HEK293 (cell line): ENCODE results near the gene GIMAP6.
"Not testable (repeated sequence)": the region's sequence is repeated elsewhere in the genome, so short reads cannot be mapped to it uniquely, and the experiment has no call there.

Source experiments
- CTCF ChIP-seq: fragments of 450-650 bp; formaldehyde crosslinking; IDR thresholded peaks from 2 replicates; pipeline ENCODE4 v1.5.1; 2016; ENCODE audit warnings: missing biosample characterization, missing genetic modification characterization
- KLF8 ChIP-seq: fragments of 450-650 bp; formaldehyde crosslinking; IDR thresholded peaks from 2 replicates; pipeline ENCODE4 v1.5.1; 2016; ENCODE audit warnings: missing biosample characterization, missing genetic modification characterization
- REST ChIP-seq: fragments of 450-650 bp; formaldehyde crosslinking; IDR thresholded peaks from 2 replicates; pipeline ENCODE4 v1.5.1; 2016; ENCODE audit warnings: missing biosample characterization, missing genetic modification characterization
- TRIM28 ChIP-seq: IDR thresholded peaks from 2 replicates; pipeline ENCODE4 v1.6.1; 2011; ENCODE audit warnings: low read length, control low read depth, borderline replicate concordance
- YY1 ChIP-seq: fragments of 450-650 bp; formaldehyde crosslinking; IDR thresholded peaks from 2 replicates; pipeline ENCODE4 v1.5.1; 2018; ENCODE audit warnings: missing biosample characterization, missing genetic modification characterization
- ZBTB10 ChIP-seq: fragments of 450-650 bp; formaldehyde crosslinking; IDR thresholded peaks from 2 replicates; pipeline ENCODE4 v1.5.1; 2016; ENCODE audit warnings: missing biosample characterization, missing genetic modification characterization
- ZBTB26 ChIP-seq: fragments of 450-650 bp; formaldehyde crosslinking; optimal IDR thresholded peaks from 2 replicates; pipeline ENCODE3; 2016; ENCODE audit warnings: missing biosample characterization, mild to moderate bottlenecking, missing genetic modification characterization
- ZNF114 ChIP-seq: fragments of 450-650 bp; formaldehyde crosslinking; IDR thresholded peaks from 2 replicates; pipeline ENCODE4 v1.5.0; 2017; ENCODE audit warnings: missing biosample characterization, missing genetic modification characterization
- ZNF398 ChIP-seq: fragments of 450-650 bp; formaldehyde crosslinking; IDR thresholded peaks from 2 replicates; pipeline ENCODE4 v1.5.1; 2017; ENCODE audit warnings: missing biosample characterization, missing genetic modification characterization
- ZNF585B ChIP-seq: fragments of 450-650 bp; formaldehyde crosslinking; IDR thresholded peaks from 2 replicates; pipeline ENCODE4 v1.5.1; 2016; ENCODE audit warnings: missing biosample characterization, missing genetic modification characterization
- ZNF639 ChIP-seq: fragments of 450-650 bp; formaldehyde crosslinking; IDR thresholded peaks from 2 replicates; pipeline ENCODE4 v1.5.1; 2016; ENCODE audit warnings: missing biosample characterization, missing genetic modification characterization

- not testable (repeated sequence) for TF ChIP-seq YY1 (tag by site-specific recombination); KLF8 (tag by site-specific recombination); ZNF114 (tag by site-specific recombination); CTCF (tag by site-specific recombination); ZNF585B (tag by site-specific recombination); TRIM28; ZBTB10 (tag by site-specific recombination); ZNF639 (tag by site-specific recombination); ZBTB26 (tag by site-specific recombination); ZNF398 (tag by site-specific recombination); REST (tag by site-specific recombination)
Observed at GRCh38 chr7:150676854-150677253, 44.7 kb upstream of the GIMAP6 start.
